ENCODE data around the gene CLECL1.
A peak's percentile ranks its signal among the peaks of the same experiment; 100 is the strongest.
"Not testable (repeated sequence)": the region's sequence is repeated elsewhere in the genome, so short reads cannot be mapped to it uniquely, and the experiment has no call there.

CLECL1 gene

GRCh38 chr12:9718968-9719367 is 13.9 kb downstream of the CLECL1 start:
- no peak for DNase-seq

- no peak for DNase-seq
Observed at GRCh38 chr12:9717070-9717925, 15.6 kb downstream of the CLECL1 start.

- DNase-seq = not testable (repeated sequence)
Observed at GRCh38 chr12:9713032-9713558, 19.8 kb downstream of the CLECL1 start.

GRCh38 chr12:9711664-9712063 is 21.2 kb downstream of the CLECL1 start:
- no peak for DNase-seq

- no peak for DNase-seq
Observed at GRCh38 chr12:9710584-9711375, 22.1 kb downstream of the CLECL1 start.

- no peak for DNase-seq
Observed at GRCh38 chr12:9708853-9709252, 24.0 kb downstream of the CLECL1 start.

GRCh38 chr12:9707864-9708808 is 24.8 kb downstream of the CLECL1 start:
- DNase-seq = peak; percentile 14

GRCh38 chr12:9707356-9707755 is 25.5 kb downstream of the CLECL1 start:
- no peak for DNase-seq

- DNase-seq = no peak
Observed at GRCh38 chr12:9706086-9706685, 26.7 kb downstream of the CLECL1 start.

GRCh38 chr12:9704561-9704960 is 28.3 kb downstream of the CLECL1 start:
- not testable (repeated sequence) for DNase-seq

- no peak for DNase-seq
Observed at GRCh38 chr12:9702255-9702654, 30.6 kb downstream of the CLECL1 start.

- no peak for DNase-seq
Observed at GRCh38 chr12:9701380-9702154, 31.3 kb downstream of the CLECL1 start.

GRCh38 chr12:9700606-9700956 is 32.3 kb downstream of the CLECL1 start:
- DNase-seq = no peak

- DNase-seq = no peak
Observed at GRCh38 chr12:9699898-9700605, 32.8 kb downstream of the CLECL1 start.

- DNase-seq = no peak
Observed at GRCh38 chr12:9699269-9699897, 33.5 kb downstream of the CLECL1 start.

GRCh38 chr12:9698681-9699080 is 34.2 kb downstream of the CLECL1 start:
- no peak for DNase-seq

GRCh38 chr12:9697619-9698018 is 35.3 kb downstream of the CLECL1 start:
- no peak for DNase-seq

- DNase-seq = not testable (repeated sequence)
Observed at GRCh38 chr12:9695661-9696060, 37.2 kb downstream of the CLECL1 start.

GRCh38 chr12:9695150-9695549 is 37.7 kb downstream of the CLECL1 start:
- DNase-seq = not testable (repeated sequence)

GRCh38 chr12:9694241-9694640 is 38.7 kb downstream of the CLECL1 start:
- no peak for DNase-seq

Measured in NCI-H510A treated with DMSO at 0.1 percent for 48 hours (cell line).